SH-SY5Y (cell line): Measurements from ENCODE around the gene MCM8.

Experiments
- GATA2 ChIP-seq: IDR thresholded peaks from 2 replicates; pipeline ENCODE4 v1.6.1; 2011; ENCODE audit warnings: mild to moderate bottlenecking, low read depth, low read length
- GATA3 ChIP-seq: IDR thresholded peaks from 2 replicates; pipeline ENCODE4 v1.6.1; 2011; ENCODE audit warnings: low read depth, mild to moderate bottlenecking, low read length, moderate library complexity

- TF ChIP-seq GATA2 = no peak
- no peak for TF ChIP-seq GATA3
Measured at GRCh38 chr20:6045566-6045965, 95.1 kb downstream of the MCM8 start.
